HEK293 (cell line): Measurements from ENCODE around the gene STARD10.

Source experiments
- CTCF ChIA-PET: fragments of 350-600 bp; formaldehyde crosslinking; extraction: SDS; loops from one replicate; lab custom pipeline; 2021; ENCODE audit warnings: antibody characterized with exemption; lab: Yijun Ruan, JAX
- POLR2A ChIA-PET: fragments of 300-600 bp; formaldehyde crosslinking; extraction: SDS; loops from one replicate; lab custom pipeline; 2020; ENCODE audit warnings: antibody characterized with exemption, inconsistent platforms; lab: Yijun Ruan, JAX
- H3K27ac ChIP-seq: fragments of 200-500 bp; sonication (Bioruptor generic); 2 replicates; pipeline ENCODE4 v1.5.1; 2014; ENCODE audit warnings: low read depth, low read length, control low read depth, inconsistent platforms; ENCODE audit errors: extremely low read depth
- H3K36me3 ChIP-seq, 2 experiments: fragments of 200-500 bp in 1 of 2; sonication (Bioruptor generic) in 1 of 2; 1 replicate in 1 of 2; 2 replicates in 1 of 2; pipeline ENCODE4 v1.5.1; 2014 to 2017; ENCODE audit warnings: inconsistent platforms in 2 of 2, low read length in 2 of 2; ENCODE audit not compliant: control insufficient read depth in 2 of 2, insufficient read depth in 1 of 2
- H3K4me1 ChIP-seq: fragments of 200-500 bp; sonication (Bioruptor generic); 2 replicates; pipeline ENCODE4 v1.5.1; 2014; ENCODE audit warnings: mild to moderate bottlenecking, low read length, inconsistent platforms; ENCODE audit not compliant: control insufficient read depth, insufficient read depth
- H3K4me3 ChIP-seq: 2 replicates; pipeline ENCODE4 v1.5.1; 2011; ENCODE audit warnings: low read depth, mild to moderate bottlenecking, control low read depth, low read length, moderate library complexity
- H3K9me3 ChIP-seq: fragments of 200-500 bp; sonication (Bioruptor generic); 2 replicates; pipeline ENCODE4 v1.5.1; 2014; ENCODE audit warnings: low read depth, low read length, inconsistent platforms; ENCODE audit not compliant: control insufficient read depth, insufficient read depth
- BCL11A ChIP-seq: fragments of 450-650 bp; formaldehyde crosslinking; IDR thresholded peaks from 2 replicates; pipeline ENCODE4 v1.5.1; 2016; ENCODE audit warnings: low read depth, missing biosample characterization, missing genetic modification characterization
- EGR2 ChIP-seq: fragments of 450-650 bp; formaldehyde crosslinking; IDR thresholded peaks from 2 replicates; pipeline ENCODE4 v1.5.1; 2016; ENCODE audit warnings: low read depth, missing biosample characterization, missing genetic modification characterization
- FEZF1 ChIP-seq: fragments of 450-650 bp; formaldehyde crosslinking; IDR thresholded peaks from 2 replicates; pipeline ENCODE4 v1.5.1; 2016; ENCODE audit warnings: missing biosample characterization, missing genetic modification characterization
- GLI2 ChIP-seq: fragments of 450-650 bp; formaldehyde crosslinking; IDR thresholded peaks from 2 replicates; pipeline ENCODE4; 2017; ENCODE audit warnings: missing biosample characterization, missing genetic modification characterization, low read depth, borderline replicate concordance
- MYNN ChIP-seq: fragments of 450-650 bp; formaldehyde crosslinking; IDR thresholded peaks from 2 replicates; pipeline ENCODE4 v1.5.1; 2016; ENCODE audit warnings: missing biosample characterization, missing genetic modification characterization, borderline replicate concordance
- SCRT1 ChIP-seq: fragments of 450-650 bp; formaldehyde crosslinking; IDR thresholded peaks from 2 replicates; pipeline ENCODE4 v1.5.1; 2016; ENCODE audit warnings: missing biosample characterization, missing genetic modification characterization, borderline replicate concordance
- SCRT2 ChIP-seq: fragments of 450-650 bp; formaldehyde crosslinking; IDR thresholded peaks from 2 replicates; pipeline ENCODE4 v1.5.1; 2016; ENCODE audit warnings: missing biosample characterization, missing genetic modification characterization
- SP7 ChIP-seq: fragments of 450-650 bp; formaldehyde crosslinking; IDR thresholded peaks from 2 replicates; pipeline ENCODE4 v1.5.1; 2016; ENCODE audit warnings: missing biosample characterization, missing genetic modification characterization
- ZFP41 ChIP-seq: fragments of 450-650 bp; formaldehyde crosslinking; IDR thresholded peaks from 2 replicates; pipeline ENCODE4 v1.5.1; 2016; ENCODE audit warnings: missing biosample characterization, missing genetic modification characterization, borderline replicate concordance
- ZFP69B ChIP-seq: fragments of 450-650 bp; formaldehyde crosslinking; IDR thresholded peaks from 2 replicates; pipeline ENCODE4 v1.5.1; 2016; ENCODE audit warnings: missing biosample characterization, missing genetic modification characterization
- ZNF138 ChIP-seq: fragments of 450-650 bp; formaldehyde crosslinking; IDR thresholded peaks from 2 replicates; pipeline ENCODE4 v1.5.1; 2016; ENCODE audit warnings: missing biosample characterization, missing genetic modification characterization, borderline replicate concordance
- ZNF175 ChIP-seq: fragments of 450-650 bp; formaldehyde crosslinking; IDR thresholded peaks from 2 replicates; pipeline ENCODE4 v1.5.1; 2016; ENCODE audit warnings: missing biosample characterization, missing genetic modification characterization
- ZNF24 ChIP-seq: fragments of 450-650 bp; formaldehyde crosslinking; IDR thresholded peaks from 2 replicates; pipeline ENCODE4 v1.5.1; 2016; ENCODE audit warnings: missing biosample characterization, missing genetic modification characterization
- ZNF311 ChIP-seq: fragments of 450-650 bp; formaldehyde crosslinking; IDR thresholded peaks from 2 replicates; pipeline ENCODE4 v1.5.1; 2017; ENCODE audit warnings: missing biosample characterization, missing genetic modification characterization, borderline replicate concordance
- ZNF335 ChIP-seq: fragments of 450-650 bp; formaldehyde crosslinking; conservative IDR thresholded peaks from 2 replicates; pipeline ENCODE4 v1.5.1; 2016; ENCODE audit warnings: missing biosample characterization, missing genetic modification characterization
- ZNF366 ChIP-seq: fragments of 450-650 bp; formaldehyde crosslinking; conservative IDR thresholded peaks from 2 replicates; pipeline ENCODE4 v1.5.1; 2016; ENCODE audit warnings: missing biosample characterization, missing genetic modification characterization
- ZNF37A ChIP-seq: fragments of 450-650 bp; IDR thresholded peaks from 2 replicates; pipeline ENCODE4 v1.5.1; 2018; ENCODE audit warnings: missing biosample characterization, missing genetic modification characterization
- ZNF48 ChIP-seq: fragments of 450-650 bp; formaldehyde crosslinking; IDR thresholded peaks from 2 replicates; pipeline ENCODE4 v1.5.1; 2016; ENCODE audit warnings: missing biosample characterization, missing genetic modification characterization
- ZNF549 ChIP-seq: fragments of 450-650 bp; IDR thresholded peaks from 2 replicates; pipeline ENCODE4 v1.5.1; 2018; ENCODE audit warnings: missing biosample characterization, missing genetic modification characterization, mild to moderate bottlenecking, inconsistent platforms, moderate library complexity
- ZNF558 ChIP-seq: fragments of 450-650 bp; formaldehyde crosslinking; IDR thresholded peaks from 2 replicates; pipeline ENCODE4 v1.5.1; 2016; ENCODE audit warnings: missing biosample characterization, missing genetic modification characterization
- ZNF561 ChIP-seq: fragments of 450-650 bp; IDR thresholded peaks from 2 replicates; pipeline ENCODE4 v1.5.1; 2018; ENCODE audit warnings: missing biosample characterization, missing genetic modification characterization, borderline replicate concordance
- ZNF585B ChIP-seq: fragments of 450-650 bp; formaldehyde crosslinking; IDR thresholded peaks from 2 replicates; pipeline ENCODE4 v1.5.1; 2016; ENCODE audit warnings: missing biosample characterization, missing genetic modification characterization
- ZNF660 ChIP-seq: fragments of 450-650 bp; IDR thresholded peaks from 2 replicates; pipeline ENCODE4 v1.5.1; 2018; ENCODE audit warnings: missing biosample characterization, mild to moderate bottlenecking, missing genetic modification characterization
- ZNF677 ChIP-seq: fragments of 450-650 bp; IDR thresholded peaks from 2 replicates; pipeline ENCODE4 v1.5.0; 2018; ENCODE audit warnings: missing biosample characterization, mild to moderate bottlenecking, missing genetic modification characterization, moderate library complexity
- ZNF692 ChIP-seq: fragments of 450-650 bp; formaldehyde crosslinking; IDR thresholded peaks from 2 replicates; pipeline ENCODE4 v1.5.1; 2016; ENCODE audit warnings: missing biosample characterization, missing genetic modification characterization
- ZNF776 ChIP-seq: fragments of 450-650 bp; formaldehyde crosslinking; IDR thresholded peaks from 2 replicates; pipeline ENCODE4 v1.5.0; 2017; ENCODE audit warnings: missing biosample characterization, missing genetic modification characterization, borderline replicate concordance
- ZNF785 ChIP-seq: fragments of 450-650 bp; formaldehyde crosslinking; IDR thresholded peaks from 2 replicates; pipeline ENCODE4 v1.5.1; 2016; ENCODE audit warnings: missing biosample characterization, missing genetic modification characterization
- TF ChIP-seq, protein P1 (sequence below): fragments of 450-650 bp; formaldehyde crosslinking; conservative IDR thresholded peaks from 2 replicates; pipeline ENCODE4 v1.5.1; 2016; ENCODE audit warnings: low read depth, missing biosample characterization, missing genetic modification characterization
- TF ChIP-seq, protein P2 (sequence below): fragments of 450-650 bp; formaldehyde crosslinking; IDR thresholded peaks from 2 replicates; pipeline ENCODE4 v1.5.1; 2016; ENCODE audit warnings: missing biosample characterization, missing genetic modification characterization

STARD10 gene

GRCh38 chr11:72716788-72717435 lies 76.9 kb downstream of the STARD10 start:
- Histone ChIP-seq H3K36me3 (peaks cover 0 to 57% of the 10 kb centered on the region in 2 experiments; a peak in 1 of 3 replicates), H3K4me1 (peaks cover 5% of the 10 kb centered on the region; the same call in 1 of the 2 replicates), H3K27ac (no peak overlapping the region), H3K9me3 (no peaks in the 10 kb centered on the region), H3K4me3 (no peak overlapping the region)
- CTCF ChIA-PET, result no interaction called here
- TF ChIP-seq GLI2 (no peak), ZNF677 (tag by site-specific recombination) (no peak), ZNF366 (tag by site-specific recombination) (no peak), EGR2 (tag by site-specific recombination) (no peak), ZNF335 (tag by site-specific recombination) (no peak), ZNF175 (tag by site-specific recombination) (no peak), ZNF48 (tag by site-specific recombination) (no peak), ZNF37A (tag by site-specific recombination) (no peak), FEZF1 (tag by site-specific recombination) (no peak), ZNF776 (tag by site-specific recombination) (no peak), ZFP41 (no peak), ZNF660 (no peak), ZFP69B (tag by site-specific recombination) (no peak), ZNF549 (no peak), BCL11A (tag by site-specific recombination) (no peak), ZNF785 (tag by site-specific recombination) (no peak)
- TF ChIP-seq, protein P1, sequence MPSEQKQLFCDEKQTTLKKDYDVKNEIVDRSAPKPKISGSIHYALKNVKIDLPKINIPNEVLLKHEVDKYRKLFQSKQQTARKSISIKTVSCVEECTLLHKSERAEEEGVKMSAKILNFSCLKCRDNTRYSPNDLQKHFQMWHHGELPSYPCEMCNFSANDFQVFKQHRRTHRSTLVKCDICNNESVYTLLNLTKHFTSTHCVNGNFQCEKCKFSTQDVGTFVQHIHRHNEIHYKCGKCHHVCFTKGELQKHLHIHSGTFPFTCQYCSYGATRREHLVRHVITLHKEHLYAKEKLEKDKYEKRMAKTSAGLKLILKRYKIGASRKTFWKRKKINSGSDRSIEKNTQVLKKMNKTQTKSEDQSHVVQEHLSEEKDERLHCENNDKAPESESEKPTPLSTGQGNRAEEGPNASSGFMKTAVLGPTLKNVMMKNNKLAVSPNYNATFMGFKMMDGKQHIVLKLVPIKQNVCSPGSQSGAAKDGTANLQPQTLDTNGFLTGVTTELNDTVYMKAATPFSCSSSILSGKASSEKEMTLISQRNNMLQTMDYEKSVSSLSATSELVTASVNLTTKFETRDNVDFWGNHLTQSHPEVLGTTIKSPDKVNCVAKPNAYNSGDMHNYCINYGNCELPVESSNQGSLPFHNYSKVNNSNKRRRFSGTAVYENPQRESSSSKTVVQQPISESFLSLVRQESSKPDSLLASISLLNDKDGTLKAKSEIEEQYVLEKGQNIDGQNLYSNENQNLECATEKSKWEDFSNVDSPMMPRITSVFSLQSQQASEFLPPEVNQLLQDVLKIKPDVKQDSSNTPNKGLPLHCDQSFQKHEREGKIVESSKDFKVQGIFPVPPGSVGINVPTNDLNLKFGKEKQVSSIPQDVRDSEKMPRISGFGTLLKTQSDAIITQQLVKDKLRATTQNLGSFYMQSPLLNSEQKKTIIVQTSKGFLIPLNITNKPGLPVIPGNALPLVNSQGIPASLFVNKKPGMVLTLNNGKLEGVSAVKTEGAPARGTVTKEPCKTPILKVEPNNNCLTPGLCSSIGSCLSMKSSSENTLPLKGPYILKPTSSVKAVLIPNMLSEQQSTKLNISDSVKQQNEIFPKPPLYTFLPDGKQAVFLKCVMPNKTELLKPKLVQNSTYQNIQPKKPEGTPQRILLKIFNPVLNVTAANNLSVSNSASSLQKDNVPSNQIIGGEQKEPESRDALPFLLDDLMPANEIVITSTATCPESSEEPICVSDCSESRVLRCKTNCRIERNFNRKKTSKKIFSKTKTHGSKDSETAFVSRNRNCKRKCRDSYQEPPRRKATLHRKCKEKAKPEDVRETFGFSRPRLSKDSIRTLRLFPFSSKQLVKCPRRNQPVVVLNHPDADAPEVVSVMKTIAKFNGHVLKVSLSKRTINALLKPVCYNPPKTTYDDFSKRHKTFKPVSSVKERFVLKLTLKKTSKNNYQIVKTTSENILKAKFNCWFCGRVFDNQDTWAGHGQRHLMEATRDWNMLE (tag by site-specific recombination), result no peak
- TF ChIP-seq, protein P2, sequence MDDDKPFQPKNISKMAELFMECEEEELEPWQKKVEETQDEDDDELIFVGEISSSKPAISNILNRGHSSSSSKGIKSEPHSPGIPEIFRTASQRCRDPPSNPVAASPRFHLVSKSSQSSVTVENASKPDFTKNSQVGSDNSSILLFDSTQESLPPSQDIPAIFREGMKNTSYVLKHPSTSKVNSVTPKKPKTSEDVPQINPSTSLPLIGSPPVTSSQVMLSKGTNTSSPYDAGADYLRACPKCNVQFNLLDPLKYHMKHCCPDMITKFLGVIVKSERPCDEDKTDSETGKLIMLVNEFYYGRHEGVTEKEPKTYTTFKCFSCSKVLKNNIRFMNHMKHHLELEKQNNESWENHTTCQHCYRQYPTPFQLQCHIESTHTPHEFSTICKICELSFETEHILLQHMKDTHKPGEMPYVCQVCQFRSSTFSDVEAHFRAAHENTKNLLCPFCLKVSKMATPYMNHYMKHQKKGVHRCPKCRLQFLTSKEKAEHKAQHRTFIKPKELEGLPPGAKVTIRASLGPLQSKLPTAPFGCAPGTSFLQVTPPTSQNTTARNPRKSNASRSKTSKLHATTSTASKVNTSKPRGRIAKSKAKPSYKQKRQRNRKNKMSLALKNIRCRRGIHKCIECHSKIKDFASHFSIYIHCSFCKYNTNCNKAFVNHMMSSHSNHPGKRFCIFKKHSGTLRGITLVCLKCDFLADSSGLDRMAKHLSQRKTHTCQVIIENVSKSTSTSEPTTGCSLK, result no peak
- POLR2A ChIA-PET, result no interaction called here

DNA sequence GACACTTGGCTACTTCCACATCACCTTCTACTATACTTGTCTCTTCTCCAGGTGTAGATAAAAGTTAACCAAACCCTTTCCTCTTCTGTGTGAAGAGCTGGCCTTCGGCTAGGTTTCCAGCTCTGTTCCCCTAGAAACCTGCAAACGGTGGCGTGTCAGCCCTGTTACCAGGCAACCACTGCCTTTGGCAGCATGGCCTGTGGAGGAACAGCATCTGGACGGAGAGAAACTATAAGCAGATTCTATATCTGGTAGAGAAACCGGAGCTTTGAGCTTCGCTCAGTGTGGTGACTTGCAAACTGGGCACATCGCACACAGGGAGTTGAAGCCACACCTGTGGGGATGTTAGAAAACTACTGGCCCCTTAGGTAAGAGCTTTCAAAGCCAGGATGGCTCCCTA lies 77.6 kb downstream of the STARD10 start:
- no peak for TF ChIP-seq ZNF138 (tag by site-specific recombination)
- no peak for TF ChIP-seq ZNF558 (tag by site-specific recombination)
- no peak for TF ChIP-seq SCRT2 (tag by site-specific recombination)
- TF ChIP-seq MYNN (tag by site-specific recombination), result no peak
- TF ChIP-seq ZNF311 (tag by site-specific recombination), result no peak
- TF ChIP-seq ZNF24 (tag by site-specific recombination), result no peak
- no peak for TF ChIP-seq SP7
- TF ChIP-seq ZNF561, result no peak
- TF ChIP-seq ZNF692 (tag by site-specific recombination), result no peak
- TF ChIP-seq SCRT1 (tag by site-specific recombination), result no peak
- TF ChIP-seq ZNF585B (tag by site-specific recombination), result no peak
- ChIA-PET POLR2A (no interaction called here), CTCF (no interaction called here)
- no peak overlapping the region for H3K27ac ChIP-seq
- H3K9me3 ChIP-seq, result no peaks in the 10 kb centered on the region
- H3K4me1 ChIP-seq, result peaks cover 5% of the 10 kb centered on the region; the same call in 1 of the 2 replicates
- H3K4me3 ChIP-seq, result no peak overlapping the region
- peaks cover 0 to 63% of the 10 kb centered on the region in 2 experiments; a peak in 1 of 3 replicates for H3K36me3 ChIP-seq
